Measurements from ENCODE around the gene PNPLA7. TPM values are rescaled to one million over a fixed set of nuclear protein-coding genes. Genes with fewer than 3 reads are reported as not detected.

Gene PNPLA7
- total RNA-seq, 1 experiment from 2014 or later = 3.9 TPM

DNA sequence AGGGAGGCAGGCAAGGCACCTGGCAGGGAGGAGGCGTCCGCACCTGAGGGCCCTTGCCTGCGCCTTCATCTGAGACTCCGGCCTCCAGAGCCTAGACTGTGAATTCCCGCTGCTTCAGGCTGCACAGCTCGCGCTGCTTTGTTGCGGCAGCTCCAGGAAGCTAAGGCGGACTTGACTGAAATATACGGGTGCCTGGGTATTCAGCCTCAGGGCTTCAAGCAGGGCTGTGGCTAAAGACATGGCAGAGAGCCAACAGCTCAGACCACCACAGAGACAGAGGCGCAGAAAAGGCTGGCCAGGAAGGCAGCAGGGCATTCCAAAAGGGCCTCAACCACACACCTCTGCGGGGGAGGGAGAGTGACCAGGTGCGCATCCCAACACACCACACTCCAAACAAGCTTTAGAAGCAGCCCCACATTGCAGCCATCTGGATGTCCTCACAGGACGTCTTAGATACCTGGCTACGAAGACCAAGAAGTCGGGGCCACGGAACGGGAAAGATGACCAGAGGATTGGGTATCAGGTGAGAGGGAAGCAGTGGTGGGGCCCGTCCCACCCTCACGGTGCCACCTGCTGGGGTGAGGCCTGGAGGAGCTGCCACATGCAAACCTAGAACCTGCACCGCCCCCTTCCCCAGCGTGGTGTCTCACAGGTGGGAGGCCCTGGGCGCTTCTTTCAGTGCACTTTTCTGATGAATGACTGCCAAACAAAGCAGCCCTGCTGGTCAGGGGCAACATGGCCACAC lies 30.2 kb upstream of the PNPLA7 start:
- ChIA-PET CTCF (interaction anchor here (0.7 to 0.8 kb wide), 2 partner anchors 38 to 176 kb away, joined by 3 to 9 read pairs; partner anchors contain the start of gene EHMT1), POLR2A (no interaction called here)
- H3K27ac ChIP-seq (ENCODE audit: low read length) = no peak overlapping the region
- DNase-seq (ENCODE audit: low read depth, low spot score) = no peak
- H3K27me3 ChIP-seq (ENCODE audit: control insufficient read depth, insufficient read depth, low read length) = no peaks in the 10 kb centered on the region
- no peaks in the 10 kb centered on the region for H3K9me3 ChIP-seq (ENCODE audit: control insufficient read depth, insufficient read depth, low read depth, low read length)
- TF ChIP-seq SIN3A (IDR thresholded peaks at IDR 0.05; ENCODE audit: borderline replicate concordance, insufficient read depth, low read depth, low read length) = no peak
- TF ChIP-seq TCF7L2 (IDR thresholded peaks at IDR 0.05; ENCODE audit: low read depth, low read length) = no peak
- 0 out of 2 replicates have a peak, but pooled peaks have one; percentile 22 for TF ChIP-seq POLR2AphosphoS5 (IDR thresholded peaks at IDR 0.05; ENCODE audit: low read depth, low read length)
- TF ChIP-seq CTCF (IDR thresholded peaks at IDR 0.05) = no peak
- intact Hi-C loops (cut with micrococcal nuclease; ENCODE audit: unreplicated experiment) (no loop called here), in situ Hi-C loops (cut with HindIII; ENCODE audit: low pct_unique_long_range_greater_than_20kb, low sequenced_read_pairs) (no loop called here)
- no peaks in the 10 kb centered on the region; the same call in 1 of the 2 replicates for H3K36me3 ChIP-seq (ENCODE audit: control insufficient read depth, insufficient read depth, low read length)
- ATAC-seq = no peak
- no TSS peak for BruUV-seq (replicated peaks)
- H3K4me1 ChIP-seq (ENCODE audit: control insufficient read depth, insufficient read depth, low read length) = peaks cover 3% of the 10 kb centered on the region; the same call in 1 of the 2 replicates
- no peak overlapping the region for H3K4me3 ChIP-seq (ENCODE audit: low read depth in 2 of 2, low read length in 2 of 2)

DNA sequence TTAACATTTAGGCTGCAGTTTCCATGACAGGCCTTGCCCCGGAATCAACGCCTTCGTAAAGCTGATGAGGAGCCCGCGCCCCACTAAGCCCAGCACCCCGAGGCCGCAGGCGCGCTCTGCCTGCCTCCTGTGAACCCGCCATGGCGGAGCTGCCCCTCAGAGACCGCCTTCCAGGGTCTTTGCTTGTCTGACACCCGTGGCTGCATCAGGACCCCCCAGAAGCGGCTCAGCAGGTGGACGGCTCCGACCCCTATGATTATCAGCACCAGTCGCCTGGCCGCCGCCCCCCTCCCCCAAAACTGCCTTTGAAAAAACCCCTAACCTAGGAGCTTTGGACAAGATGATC lies 29.0 kb upstream of the PNPLA7 start:
- peak overlapping the region; percentile 74 for H3K27ac ChIP-seq (ENCODE audit: low read length)
- no peak for ATAC-seq
- H3K4me3 ChIP-seq (ENCODE audit: low read depth in 2 of 2, low read length in 2 of 2) = peak overlapping the region; percentile 53 to 74
- no peak for DNase-seq (ENCODE audit: low read depth, low spot score)
- no peaks in the 10 kb centered on the region; the same call in 1 of the 2 replicates for H3K36me3 ChIP-seq (ENCODE audit: control insufficient read depth, insufficient read depth, low read length)
- no peak for TF ChIP-seq CTCF (IDR thresholded peaks at IDR 0.05)
- no peak for TF ChIP-seq TCF7L2 (IDR thresholded peaks at IDR 0.05; ENCODE audit: low read depth, low read length)
- no peak for TF ChIP-seq POLR2AphosphoS5 (IDR thresholded peaks at IDR 0.05; ENCODE audit: low read depth, low read length)
- TF ChIP-seq SIN3A (IDR thresholded peaks at IDR 0.05; ENCODE audit: borderline replicate concordance, insufficient read depth, low read depth, low read length) = no peak
- TF ChIP-seq REST (IDR thresholded peaks at IDR 0.05; ENCODE audit: insufficient read depth in 1 of 2, low read depth in 2 of 2, low read length in 1 of 2) = no peak
- ChIA-PET CTCF (interaction anchor here (0.7 to 0.8 kb wide), 2 partner anchors 9 to 39 kb away, joined by 3 to 6 read pairs; partner anchors contain the start of gene EHMT1), POLR2A (no interaction called here)
- intact Hi-C loops (cut with micrococcal nuclease; ENCODE audit: unreplicated experiment) = no loop called here
- H3K27me3 ChIP-seq (ENCODE audit: control insufficient read depth, insufficient read depth, low read length) = no peaks in the 10 kb centered on the region
- H3K4me1 ChIP-seq (ENCODE audit: control insufficient read depth, insufficient read depth, low read length) = peaks cover 3% of the 10 kb centered on the region; the same call in 1 of the 2 replicates
- no peaks in the 10 kb centered on the region for H3K9me3 ChIP-seq (ENCODE audit: control insufficient read depth, insufficient read depth, low read depth, low read length)
- no TSS peak for BruUV-seq (replicated peaks)
- in situ Hi-C loops (cut with HindIII; ENCODE audit: low pct_unique_long_range_greater_than_20kb, low sequenced_read_pairs) = no loop called here

Measured in Panc1 (cell line).